Kidney tubule cell (primary cell): ENCODE results near the gene NOC4L.

Experiments
- DNase-seq: peaks from one replicate; pipeline ENCODE4 v3.0.0-alpha.2; 2018; ENCODE audit warnings: low spot score

The NOC4L gene

GRCh38 chr12:132156573-132157325 is 12.5 kb downstream of the NOC4L start:
- DNase-seq = no peak

- DNase-seq = no peak
Observed at GRCh38 chr12:132157733-132158409, 13.6 kb downstream of the NOC4L start.

GRCh38 chr12:132158677-132159554 is 14.7 kb downstream of the NOC4L start:
- DNase-seq = no peak

DNA sequence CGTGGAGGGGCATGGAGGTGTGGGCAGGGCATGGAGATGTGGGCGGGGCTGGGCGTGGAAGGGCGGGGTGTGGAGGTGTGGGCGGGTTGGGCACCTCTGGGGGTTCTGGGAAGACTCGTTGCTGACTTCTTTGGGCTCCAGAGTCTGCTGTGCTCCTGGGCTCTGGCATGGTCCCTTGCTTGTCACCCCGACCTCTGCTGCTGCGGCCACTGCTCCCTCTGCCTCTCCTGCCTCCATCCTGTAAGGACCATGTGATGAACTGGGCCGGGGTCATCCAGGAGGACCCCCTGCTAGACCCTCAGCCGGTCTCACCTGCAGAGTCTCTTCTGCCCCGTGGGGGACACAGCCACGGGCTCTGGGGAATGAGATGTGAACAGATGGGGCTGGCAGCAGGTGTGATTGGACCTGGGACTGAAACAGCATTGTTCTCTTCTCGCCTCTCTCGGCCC is 15.3 kb downstream of the NOC4L start:
- DNase-seq = no peak

GRCh38 chr12:132160016-132160415 is 15.8 kb downstream of the NOC4L start:
- no peak for DNase-seq

- no peak for DNase-seq
Observed at GRCh38 chr12:132160601-132161035, 16.4 kb downstream of the NOC4L start.

GRCh38 chr12:132161036-132161781 is 17.0 kb downstream of the NOC4L start:
- no peak for DNase-seq

- DNase-seq = no peak
Observed at GRCh38 chr12:132161796-132162507, 17.7 kb downstream of the NOC4L start.

DNA sequence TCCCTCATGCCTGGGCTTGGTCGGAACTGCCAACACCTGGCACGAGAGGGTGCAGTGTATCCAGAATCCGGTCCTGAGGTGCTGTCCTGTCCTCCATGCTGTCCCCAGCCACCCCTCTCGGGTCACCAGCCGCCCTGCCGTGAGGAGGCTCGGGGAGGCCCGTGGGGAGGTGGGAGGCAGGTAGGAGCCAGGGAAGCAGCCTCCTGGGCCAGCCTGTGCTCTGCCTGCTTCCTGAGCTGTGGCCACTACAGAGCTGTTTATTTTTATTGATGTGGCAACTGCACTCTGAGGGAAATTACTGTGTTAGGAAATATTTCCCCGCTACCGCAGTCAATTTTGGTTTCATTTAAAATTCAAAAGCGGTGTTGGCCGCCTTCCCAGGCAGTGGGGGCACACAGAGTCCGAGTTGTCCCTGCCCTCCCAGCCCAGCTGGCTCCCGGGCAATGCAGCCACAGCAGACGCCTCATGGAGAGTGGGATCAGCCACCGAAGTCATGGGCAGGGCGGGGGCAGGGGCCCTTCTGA is 18.3 kb downstream of the NOC4L start:
- DNase-seq = peak; percentile 44

- DNase-seq = no peak
Observed at GRCh38 chr12:132163041-132163910, 19.0 kb downstream of the NOC4L start.

GRCh38 chr12:132163911-132164288 is 19.6 kb downstream of the NOC4L start:
- no peak for DNase-seq

DNA sequence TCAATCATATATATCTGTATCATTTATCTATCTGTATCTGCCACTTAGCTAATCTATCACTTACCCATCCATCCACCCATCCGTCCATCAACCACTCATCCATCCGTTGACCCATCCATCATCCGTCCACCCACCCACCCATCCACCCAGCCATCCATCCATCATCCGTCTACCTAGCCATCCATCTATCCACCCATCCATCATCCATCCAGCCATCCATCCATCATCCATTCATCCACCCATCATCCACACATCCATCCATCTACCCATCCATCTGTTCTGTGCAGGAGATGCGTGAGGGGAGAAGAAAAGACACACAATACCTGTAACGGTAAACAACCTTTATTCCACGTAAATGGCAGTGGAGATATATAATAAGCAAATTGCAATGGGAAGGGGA is 20.2 kb downstream of the NOC4L start:
- DNase-seq = no peak

DNA sequence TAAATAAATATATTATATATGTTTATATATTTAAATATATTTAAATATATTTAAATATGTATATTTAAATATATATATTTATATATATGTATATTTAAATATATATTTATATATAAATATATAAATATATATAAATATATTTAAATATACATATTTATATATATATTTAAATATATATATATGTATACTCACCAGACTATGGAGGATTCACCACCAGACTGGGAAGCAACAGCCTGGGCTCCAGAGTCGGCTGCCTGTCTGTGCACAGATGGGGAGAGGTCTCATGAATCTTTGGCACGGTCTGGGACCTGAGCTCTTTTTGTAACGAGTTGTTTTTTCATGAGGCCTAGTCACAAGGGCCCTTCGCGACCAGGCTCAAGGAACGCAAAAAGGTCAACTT is 21.3 kb downstream of the NOC4L start:
- no peak for DNase-seq

DNA sequence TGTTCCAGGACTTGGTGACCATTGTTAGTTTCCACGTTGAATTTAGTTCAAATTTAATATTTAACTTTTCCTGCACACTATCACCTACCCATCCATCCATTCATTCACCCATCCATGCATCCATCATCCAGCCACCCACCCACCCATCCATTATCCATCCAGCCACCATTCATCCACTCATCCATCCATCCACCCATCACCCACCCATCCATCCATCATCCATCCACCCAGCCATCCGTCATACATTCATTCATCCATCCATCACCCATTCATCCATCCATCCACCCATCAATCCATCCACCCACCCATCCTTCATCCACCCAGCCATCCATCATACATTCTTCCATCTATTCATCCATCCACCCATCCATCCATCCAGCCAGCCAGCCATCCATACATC is 21.8 kb downstream of the NOC4L start:
- no peak for DNase-seq

- no peak for DNase-seq
Observed at GRCh38 chr12:132166801-132167591, 22.7 kb downstream of the NOC4L start.

DNA sequence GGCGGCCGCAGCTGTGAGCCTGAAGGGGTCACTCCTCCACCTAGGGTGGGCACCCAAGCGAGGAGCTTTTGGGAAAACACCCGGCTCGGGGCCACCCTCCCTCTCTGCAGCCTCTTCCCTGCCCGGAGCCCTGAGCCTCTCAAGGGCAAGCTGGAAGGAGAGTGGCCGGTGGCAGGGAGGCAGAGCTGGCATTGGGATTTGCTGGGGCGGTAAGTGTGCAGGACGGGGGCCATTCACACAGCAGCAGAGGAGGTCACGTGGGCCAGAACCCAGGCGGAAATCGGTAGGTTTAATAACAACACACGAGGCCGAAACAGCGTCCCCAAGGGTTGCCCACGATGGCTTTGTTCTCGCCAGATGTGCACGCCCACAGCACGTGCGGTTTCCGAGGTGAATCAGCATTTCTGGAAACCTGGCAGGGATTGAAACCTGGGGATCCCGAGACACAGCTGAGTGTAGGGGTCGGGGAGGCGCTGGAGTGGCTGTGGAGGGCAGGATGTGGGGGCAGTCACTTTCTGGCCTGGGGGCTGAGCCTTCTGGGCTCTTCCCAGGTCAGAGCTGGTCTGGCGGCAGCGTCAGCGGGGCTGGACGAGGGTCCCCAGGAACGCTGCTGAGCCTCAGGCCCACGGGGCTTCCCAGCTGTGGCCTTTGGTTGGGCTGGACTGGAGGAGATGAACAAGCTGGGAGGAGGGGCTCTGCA is 23.5 kb downstream of the NOC4L start:
- no peak for DNase-seq

- DNase-seq = no peak
Observed at GRCh38 chr12:132168311-132169031, 24.2 kb downstream of the NOC4L start.

DNA sequence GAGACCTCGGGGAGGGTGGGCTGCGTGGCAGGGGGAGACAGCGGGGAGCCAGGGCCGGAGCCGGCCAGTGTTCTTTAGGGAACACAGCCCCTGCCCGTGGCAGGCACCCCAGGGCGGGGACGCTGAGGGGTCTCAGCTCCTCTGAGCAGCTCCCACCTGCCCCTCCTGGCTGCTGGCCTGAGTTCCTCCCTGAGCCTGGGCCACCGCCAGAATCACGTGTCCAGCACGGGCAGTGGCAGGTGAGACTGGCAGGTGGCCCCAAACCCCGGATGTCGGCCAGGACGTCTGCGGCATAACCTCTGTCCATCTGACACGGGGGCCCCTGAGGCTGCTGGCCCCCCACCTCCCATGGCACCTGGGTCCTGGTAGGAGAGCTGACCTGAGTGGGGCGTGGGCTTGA is 25.1 kb downstream of the NOC4L start:
- DNase-seq = no peak
